Umbilical cord (tissue), 2 donors: ENCODE data around the gene DLX5. TPM values are rescaled to one million over a fixed set of nuclear protein-coding genes. Genes with fewer than 3 reads are reported as not detected.
"Not testable (repeated sequence)": the region's sequence is repeated elsewhere in the genome, so short reads cannot be mapped to it uniquely, and the experiment has no call there.

Source experiments
- DNase-seq: peaks from one replicate; pipeline ENCODE4 v3.0.0-alpha.2; 2015; ENCODE audit warnings: low spot score
- total RNA-seq: library from RNA; depleted of rRNA; stranded (reverse); fragments of >200 nt; gene quantifications from one replicate; pipeline ENCODE4 v1.2.3, GENCODE V29; 2014; ENCODE audit warnings: low replicate concordance; ENCODE audit not compliant: insufficient read depth

Gene DLX5
- total RNA-seq = not detected

GRCh38 chr7:97024209-97025129 is at the start of gene DLX5:
Gene DLX5 (minus strand): TSS chr7:97024831. CDS start chr7:97024623, 208 bp downstream.
- DNase-seq = peak; percentile 50

- DNase-seq = not testable (repeated sequence)
These were observed 47.4 kb upstream of the DLX5 start for GRCh38 chr7:97072025-97072424.

- peak; percentile 15 for DNase-seq
These were observed 40.4 kb upstream of the DLX5 start for GRCh38 chr7:97064972-97065587.

- DNase-seq = no peak
These were observed 39.4 kb upstream of the DLX5 start for GRCh38 chr7:97064020-97064419.

GRCh38 chr7:97043281-97043680 is 18.6 kb upstream of the DLX5 start:
- DNase-seq = no peak

- DNase-seq = no peak
These were observed 14.9 kb upstream of the DLX5 start for GRCh38 chr7:97039374-97040065.

- DNase-seq = not testable (repeated sequence)
These were observed 9.7 kb upstream of the DLX5 start for GRCh38 chr7:97034213-97034852.

- peak; percentile 89 for DNase-seq
These were observed 3.0 kb upstream of the DLX5 start for GRCh38 chr7:97027427-97028234.

GRCh38 chr7:97026715-97027426 is 2.2 kb upstream of the DLX5 start:
- no peak for DNase-seq

- DNase-seq = no peak
These were observed 1.5 kb upstream of the DLX5 start for GRCh38 chr7:97025983-97026714.

GRCh38 chr7:97025130-97025499 is 484 bp upstream of the DLX5 start:
- DNase-seq = no peak

- DNase-seq = no peak
These were observed 1.9 kb downstream of the DLX5 start for GRCh38 chr7:97022491-97023306.

- no peak for DNase-seq
These were observed 2.7 kb downstream of the DLX5 start for GRCh38 chr7:97021747-97022490.

- no peak for DNase-seq
These were observed 3.5 kb downstream of the DLX5 start for GRCh38 chr7:97020996-97021746.

- no peak for DNase-seq
These were observed 4.0 kb downstream of the DLX5 start for GRCh38 chr7:97020601-97020995.

GRCh38 chr7:97019710-97020225 is 4.9 kb downstream of the DLX5 start:
- no peak for DNase-seq
